DOHH2 (cell line): ENCODE data around the gene SFT2D1.
"Not testable (repeated sequence)": the region's sequence is repeated elsewhere in the genome, so short reads cannot be mapped to it uniquely, and the experiment has no call there.

Experiments
- H3F3A ChIP-seq: fragments of 200-600 bp; sonication (generic), shearing (Covaris generic); 2 replicates; pipeline ENCODE4 v1.6.0; 2016; ENCODE audit warnings: antibody characterized with exemption, mild to moderate bottlenecking; ENCODE audit not compliant: control insufficient read depth, insufficient read depth
- H3K27ac ChIP-seq: fragments of 200-600 bp; sonication (generic); 2 replicates; pipeline ENCODE4 v1.5.1; 2014; ENCODE audit warnings: low read depth, mild to moderate bottlenecking, low read length, moderate library complexity
- H3K27me3 ChIP-seq: fragments of 200-600 bp; sonication (generic); 2 replicates; pipeline ENCODE4 v1.6.1; 2014; ENCODE audit warnings: mild to moderate bottlenecking, low read length, mixed read lengths; ENCODE audit not compliant: control insufficient read depth
- H3K36me3 ChIP-seq: fragments of 200-600 bp; sonication (generic); 2 replicates; pipeline ENCODE4 v1.6.1; 2014; ENCODE audit warnings: mild to moderate bottlenecking, low read length, moderate library complexity, mixed read lengths; ENCODE audit not compliant: control insufficient read depth
- H3K4me1 ChIP-seq: fragments of 200-600 bp; sonication (generic); 2 replicates; pipeline ENCODE4 v1.6.1; 2014; ENCODE audit warnings: mild to moderate bottlenecking, low read length, mixed read lengths; ENCODE audit not compliant: control insufficient read depth
- H3K4me2 ChIP-seq: fragments of 200-600 bp; sonication (generic); 2 replicates; pipeline ENCODE4 v1.6.0; 2014; ENCODE audit warnings: mild to moderate bottlenecking, low read length, moderate library complexity
- H3K4me3 ChIP-seq: fragments of 200-600 bp; sonication (generic); 2 replicates; pipeline ENCODE4 v1.5.1; 2014; ENCODE audit warnings: mild to moderate bottlenecking, low read length, mixed read lengths
- H3K79me2 ChIP-seq: fragments of 200-600 bp; sonication (generic); 2 replicates; pipeline ENCODE4 v1.6.1; 2014; ENCODE audit warnings: mild to moderate bottlenecking, low read length, mixed read lengths; ENCODE audit not compliant: control insufficient read depth
- H3K9me2 ChIP-seq: fragments of 200-600 bp; sonication (generic); replicated peaks from 2 replicates; pipeline ENCODE4 v1.6.1; 2014; ENCODE audit warnings: mild to moderate bottlenecking, low read length, mixed read lengths; ENCODE audit not compliant: control insufficient read depth
- H3K9me3 ChIP-seq: fragments of 200-600 bp; sonication (generic); 2 replicates; pipeline ENCODE4 v1.6.1; 2014; ENCODE audit warnings: antibody characterized with exemption, low read length, mixed read lengths; ENCODE audit not compliant: control insufficient read depth, insufficient read depth
- H4K20me1 ChIP-seq: fragments of 200-600 bp; sonication (generic); 2 replicates; pipeline ENCODE4 v1.6.0; 2014; ENCODE audit warnings: low read depth, mild to moderate bottlenecking, antibody characterized with exemption, low read length, moderate library complexity; ENCODE audit not compliant: control insufficient read depth, insufficient read depth
- EZH2phosphoT487 ChIP-seq: fragments of 200-600 bp; sonication (generic); IDR thresholded peaks from 2 replicates; pipeline ENCODE4 v1.6.1; 2017; ENCODE audit warnings: borderline replicate concordance, mild to moderate bottlenecking, antibody characterized with exemption, low read length, moderate library complexity, mixed read lengths
- TF ChIP-seq, protein P1 (sequence below): fragments of 200-600 bp; sonication (generic); IDR thresholded peaks from one replicate; pipeline ENCODE4 v1.5.1; 2014; ENCODE audit warnings: antibody characterized with exemption, mild to moderate bottlenecking, low read depth, low read length; ENCODE audit not compliant: poor library complexity, severe bottlenecking

SFT2D1 gene

GRCh38 chr6:166348305-166348949 is 6.1 kb upstream of the SFT2D1 start:
- no peaks in the 10 kb centered on the region for H3K9me2 ChIP-seq
- no peaks in the 10 kb centered on the region for H4K20me1 ChIP-seq
- H3F3A ChIP-seq = peaks cover 3% of the 10 kb centered on the region
- no peaks in the 10 kb centered on the region for H3K27me3 ChIP-seq
- TF ChIP-seq EZH2phosphoT487 = no peak
- TF ChIP-seq, protein P1, sequence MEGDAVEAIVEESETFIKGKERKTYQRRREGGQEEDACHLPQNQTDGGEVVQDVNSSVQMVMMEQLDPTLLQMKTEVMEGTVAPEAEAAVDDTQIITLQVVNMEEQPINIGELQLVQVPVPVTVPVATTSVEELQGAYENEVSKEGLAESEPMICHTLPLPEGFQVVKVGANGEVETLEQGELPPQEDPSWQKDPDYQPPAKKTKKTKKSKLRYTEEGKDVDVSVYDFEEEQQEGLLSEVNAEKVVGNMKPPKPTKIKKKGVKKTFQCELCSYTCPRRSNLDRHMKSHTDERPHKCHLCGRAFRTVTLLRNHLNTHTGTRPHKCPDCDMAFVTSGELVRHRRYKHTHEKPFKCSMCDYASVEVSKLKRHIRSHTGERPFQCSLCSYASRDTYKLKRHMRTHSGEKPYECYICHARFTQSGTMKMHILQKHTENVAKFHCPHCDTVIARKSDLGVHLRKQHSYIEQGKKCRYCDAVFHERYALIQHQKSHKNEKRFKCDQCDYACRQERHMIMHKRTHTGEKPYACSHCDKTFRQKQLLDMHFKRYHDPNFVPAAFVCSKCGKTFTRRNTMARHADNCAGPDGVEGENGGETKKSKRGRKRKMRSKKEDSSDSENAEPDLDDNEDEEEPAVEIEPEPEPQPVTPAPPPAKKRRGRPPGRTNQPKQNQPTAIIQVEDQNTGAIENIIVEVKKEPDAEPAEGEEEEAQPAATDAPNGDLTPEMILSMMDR = no peak
- H3K9me3 ChIP-seq = peaks cover 6% of the 10 kb centered on the region; the same call in 1 of the 2 replicates
- H3K4me2 ChIP-seq = no peak overlapping the region
- peaks cover 3% of the 10 kb centered on the region; the same call in 1 of the 2 replicates for H3K79me2 ChIP-seq
- no peak overlapping the region for H3K4me3 ChIP-seq
- no peak overlapping the region for H3K27ac ChIP-seq
- H3K4me1 ChIP-seq = peaks cover 26% of the 10 kb centered on the region
- H3K36me3 ChIP-seq = no peaks in the 10 kb centered on the region; the same call in 1 of the 2 replicates

DNA sequence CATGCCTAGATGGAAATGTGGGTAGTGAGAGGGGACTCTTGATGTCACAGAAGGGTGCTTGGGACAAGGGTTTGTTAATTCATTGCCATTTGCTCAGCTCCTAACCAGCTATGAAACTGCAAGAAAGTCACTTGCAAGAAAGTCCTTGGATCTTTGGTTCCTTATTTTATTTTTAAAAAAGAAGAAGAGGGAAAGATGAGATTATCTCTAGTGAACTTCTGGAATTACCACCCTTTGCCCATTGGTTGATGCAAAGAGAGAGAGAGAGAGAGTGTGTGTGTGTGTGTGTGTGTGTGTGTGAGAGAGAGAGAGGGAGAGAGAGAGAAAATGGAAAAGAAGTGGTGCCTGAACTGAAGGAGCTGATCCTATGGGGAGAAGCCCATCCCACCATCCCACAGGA is 4.6 kb upstream of the SFT2D1 start:
- no peak for TF ChIP-seq EZH2phosphoT487
- TF ChIP-seq, protein P1 = no peak

DNA sequence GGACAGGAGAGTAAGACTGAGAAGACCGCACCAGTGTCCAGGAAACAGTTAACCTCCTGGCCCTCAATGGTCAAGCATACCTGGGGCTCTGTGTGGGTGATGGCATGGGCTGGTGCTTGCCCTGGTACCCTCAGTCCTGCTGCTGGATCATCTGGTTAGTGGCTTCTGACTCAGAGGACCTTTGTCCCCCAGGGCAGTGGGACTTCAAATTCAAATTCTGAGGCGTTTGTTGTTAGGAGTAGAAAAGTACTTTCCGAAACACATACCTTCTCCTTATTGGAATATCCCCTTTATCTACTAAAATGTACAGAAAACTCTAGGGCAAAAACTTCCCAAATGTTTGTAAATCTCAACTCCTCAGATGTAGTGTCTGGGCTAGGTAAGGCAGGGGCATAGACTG is 4.1 kb upstream of the SFT2D1 start:
- Histone ChIP-seq H3K9me2 (no peaks in the 10 kb centered on the region), H3K4me2 (no peak overlapping the region), H4K20me1 (no peaks in the 10 kb centered on the region), H3K36me3 (peaks cover 10% of the 10 kb centered on the region), H3K79me2 (peaks cover 21% of the 10 kb centered on the region), H3K27me3 (no peaks in the 10 kb centered on the region), H3K9me3 (peaks cover 6% of the 10 kb centered on the region; the same call in 1 of the 2 replicates), H3K4me3 (no peak overlapping the region), H3F3A (peaks cover 6% of the 10 kb centered on the region), H3K27ac (no peak overlapping the region), H3K4me1 (peaks cover 17% of the 10 kb centered on the region)
- TF ChIP-seq EZH2phosphoT487 = no peak
- TF ChIP-seq, protein P1 = no peak

More for the DNA sequence above, 4.6 kb upstream of the SFT2D1 start:
- peaks cover 8% of the 10 kb centered on the region for H3F3A ChIP-seq
- no peaks in the 10 kb centered on the region for H3K27me3 ChIP-seq
- no peak overlapping the region for H3K4me3 ChIP-seq
- H3K4me2 ChIP-seq = no peak overlapping the region
- H3K79me2 ChIP-seq = peaks cover 15% of the 10 kb centered on the region
- H4K20me1 ChIP-seq = no peaks in the 10 kb centered on the region
- peaks cover 6% of the 10 kb centered on the region for H3K36me3 ChIP-seq
- H3K9me3 ChIP-seq = peaks cover 6% of the 10 kb centered on the region; the same call in 1 of the 2 replicates
- peaks cover 21% of the 10 kb centered on the region for H3K4me1 ChIP-seq
- H3K27ac ChIP-seq = no peak overlapping the region
- H3K9me2 ChIP-seq = no peaks in the 10 kb centered on the region

DNA sequence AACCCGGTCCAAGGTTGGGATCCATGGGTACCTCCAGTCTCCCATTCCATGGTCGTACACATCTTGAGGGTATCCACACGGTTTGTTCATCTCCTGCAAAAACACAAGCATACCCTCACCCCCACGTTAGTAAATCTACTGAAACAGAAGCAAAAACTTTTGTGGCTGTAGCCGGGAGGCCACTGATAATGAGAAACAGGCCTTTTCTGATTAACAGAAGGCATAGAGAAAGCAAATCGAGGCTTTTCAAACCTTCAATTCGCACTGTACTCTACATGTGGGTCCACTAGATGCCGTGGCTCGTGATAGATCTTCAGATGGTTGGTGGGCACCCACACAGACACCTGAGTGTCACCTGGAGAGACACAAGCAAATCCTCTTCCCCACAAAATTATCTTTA is 3.3 kb upstream of the SFT2D1 start:
- H3K9me3 ChIP-seq, H3F3A ChIP-seq, H3K9me2 ChIP-seq: not testable (repeated sequence)

DNA sequence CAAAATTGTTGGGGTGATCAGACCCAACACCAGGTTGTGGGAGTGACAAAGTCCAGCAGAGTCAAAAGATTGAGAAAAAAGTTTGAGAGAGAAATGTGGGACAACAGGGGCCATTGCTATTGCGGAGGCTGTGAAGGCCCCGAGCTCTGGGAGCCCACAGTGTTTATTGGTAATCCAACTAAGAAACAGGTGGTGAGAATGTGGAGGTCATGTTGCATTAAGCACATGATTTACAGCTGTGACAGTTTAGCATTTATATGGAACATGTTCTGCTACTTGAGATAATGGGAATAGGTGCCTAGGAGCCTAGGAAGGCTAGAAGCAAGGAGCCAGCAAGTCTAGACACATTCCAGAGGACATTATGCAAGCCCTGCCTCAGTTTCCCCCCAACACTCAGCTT is 2.6 kb upstream of the SFT2D1 start:
- H3K27me3 ChIP-seq, H3K4me3 ChIP-seq, H3K4me2 ChIP-seq, H3F3A ChIP-seq, H3K9me2 ChIP-seq, H4K20me1 ChIP-seq, H3K9me3 ChIP-seq, H3K27ac ChIP-seq: not testable (repeated sequence)
- peaks cover 36% of the 10 kb centered on the region for H3K79me2 ChIP-seq
- H3K36me3 ChIP-seq = peaks cover 24% of the 10 kb centered on the region
- peaks cover 30% of the 10 kb centered on the region for H3K4me1 ChIP-seq

More for the DNA sequence above, 3.3 kb upstream of the SFT2D1 start:
- peaks cover 22% of the 10 kb centered on the region for H3K4me1 ChIP-seq
- not testable (repeated sequence) for H3K27me3 ChIP-seq, H3K4me3 ChIP-seq, H4K20me1 ChIP-seq, H3K4me2 ChIP-seq, H3K27ac ChIP-seq
- peaks cover 16% of the 10 kb centered on the region for H3K36me3 ChIP-seq
- H3K79me2 ChIP-seq = peaks cover 28% of the 10 kb centered on the region
